Measurements from ENCODE around the gene LRRC74A.

Gene LRRC74A

DNA sequence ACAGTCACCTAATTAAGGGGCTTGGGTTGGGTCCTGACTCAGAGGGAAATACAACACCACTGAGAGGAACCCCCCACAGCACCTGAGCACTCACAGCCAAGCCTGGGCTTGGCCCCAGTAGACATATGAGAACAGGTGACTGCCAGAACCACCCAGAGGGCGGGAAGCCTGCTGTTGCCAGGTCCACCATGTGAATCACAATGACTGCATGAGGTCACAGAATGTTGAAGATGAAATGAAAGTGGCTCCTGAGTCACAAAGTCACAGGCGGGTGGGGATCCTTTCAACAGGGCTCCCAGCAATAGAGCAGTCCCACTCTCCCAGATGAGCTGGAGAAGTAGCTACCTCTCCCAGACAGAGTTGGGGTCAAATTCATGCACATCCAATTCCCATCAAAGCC lies at the start of gene LRRC74A:
Gene LRRC74A (plus strand): TSS at position 287 of the 400 bp plus-strand sequence. CDS start 290 bp downstream, outside the sequence.
- DNase-seq = no peak

DNA sequence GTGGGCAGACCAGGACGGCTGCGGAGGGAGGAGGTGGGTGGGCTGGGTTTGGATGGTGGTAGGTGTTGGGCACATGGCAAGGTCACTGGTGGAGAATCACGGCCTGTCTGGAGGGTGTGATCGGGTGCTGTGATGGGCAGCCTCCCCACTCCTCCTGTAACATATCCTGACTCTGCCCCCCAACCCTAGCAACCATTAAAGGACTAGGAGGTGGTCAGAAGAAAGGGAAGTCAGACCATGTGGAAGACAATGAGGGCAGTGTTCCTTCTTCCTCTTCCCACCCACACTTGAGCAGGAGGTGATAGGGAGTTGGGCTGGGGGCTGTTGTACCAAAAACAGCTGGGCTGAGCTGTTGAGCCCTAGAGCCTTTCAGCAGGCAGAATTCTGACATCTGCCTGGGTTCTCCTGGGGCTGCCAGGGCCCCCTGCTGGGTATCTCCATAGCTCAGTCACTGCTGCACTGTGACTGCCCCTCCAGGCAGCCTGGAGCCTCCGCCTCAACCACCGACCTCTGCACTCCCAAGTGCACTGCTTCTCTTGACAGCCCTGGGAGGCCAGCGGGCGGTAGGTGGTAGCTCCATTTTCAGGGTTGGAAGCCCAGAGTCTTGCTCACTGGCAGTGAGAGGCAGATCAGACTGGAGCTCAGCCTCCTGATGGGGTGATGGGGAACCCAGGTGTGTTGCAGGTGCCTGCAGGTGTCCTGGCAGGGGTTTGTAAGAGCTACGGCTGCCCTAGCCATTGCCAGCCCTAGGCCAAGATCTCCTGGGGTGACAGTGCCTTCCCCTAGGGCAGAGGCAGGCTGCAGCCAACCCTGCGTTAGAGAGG lies 49.6 kb upstream of the LRRC74A start:
- DNase-seq = no peak

DNA sequence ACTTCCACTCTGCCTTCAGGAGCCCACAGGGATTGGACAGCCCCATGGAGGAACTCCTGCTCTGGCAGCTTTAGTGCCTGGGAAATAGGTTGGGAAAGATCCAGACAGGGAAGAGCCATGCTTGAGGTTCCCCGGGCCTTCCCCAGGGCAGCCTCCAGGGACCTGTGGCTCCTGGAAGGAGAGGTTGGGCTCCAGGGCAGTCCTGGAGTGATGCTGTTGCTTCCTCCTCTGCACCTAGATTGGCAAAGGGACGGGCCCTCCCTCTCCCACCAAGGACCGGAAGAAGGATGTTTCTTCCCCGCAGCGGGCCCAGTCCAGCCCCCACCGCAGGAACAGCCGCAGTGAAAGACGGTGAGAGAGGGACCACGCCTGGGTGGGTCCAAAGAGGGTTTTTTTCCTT lies 48.5 kb upstream of the LRRC74A start:
- DNase-seq = no peak

DNA sequence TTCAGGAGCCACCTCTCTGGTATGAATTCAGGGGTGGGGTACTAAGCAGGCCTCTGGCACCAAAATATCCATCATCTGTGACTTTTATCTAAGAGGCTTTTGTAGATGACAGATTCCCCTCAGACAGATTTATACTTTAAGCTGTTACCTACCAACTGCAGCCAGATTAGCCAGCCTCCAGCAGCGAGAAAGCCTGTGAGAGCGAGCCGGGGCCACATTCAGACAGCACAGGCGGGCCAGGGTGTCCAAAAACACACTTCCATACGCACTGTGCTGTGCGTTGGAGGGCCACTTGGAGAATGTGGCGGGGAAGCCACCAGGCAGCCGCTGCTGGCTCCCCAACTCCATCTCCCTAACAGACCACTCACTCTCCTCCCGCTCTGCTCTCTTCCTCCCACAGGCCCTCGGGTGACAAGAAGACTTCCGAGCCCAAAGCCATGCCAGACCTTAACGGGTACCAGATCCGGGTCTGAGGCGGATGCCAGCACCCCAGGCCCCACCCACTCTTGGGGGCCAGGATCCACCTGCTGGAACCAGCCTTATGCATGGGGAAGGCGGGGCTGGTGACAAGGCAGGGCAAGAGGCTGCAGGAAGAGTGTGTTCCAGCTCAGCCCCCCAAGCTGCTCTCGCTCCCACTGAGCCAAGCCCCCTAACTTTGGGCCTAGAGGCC lies 47.5 kb upstream of the LRRC74A start:
- no peak for DNase-seq

DNA sequence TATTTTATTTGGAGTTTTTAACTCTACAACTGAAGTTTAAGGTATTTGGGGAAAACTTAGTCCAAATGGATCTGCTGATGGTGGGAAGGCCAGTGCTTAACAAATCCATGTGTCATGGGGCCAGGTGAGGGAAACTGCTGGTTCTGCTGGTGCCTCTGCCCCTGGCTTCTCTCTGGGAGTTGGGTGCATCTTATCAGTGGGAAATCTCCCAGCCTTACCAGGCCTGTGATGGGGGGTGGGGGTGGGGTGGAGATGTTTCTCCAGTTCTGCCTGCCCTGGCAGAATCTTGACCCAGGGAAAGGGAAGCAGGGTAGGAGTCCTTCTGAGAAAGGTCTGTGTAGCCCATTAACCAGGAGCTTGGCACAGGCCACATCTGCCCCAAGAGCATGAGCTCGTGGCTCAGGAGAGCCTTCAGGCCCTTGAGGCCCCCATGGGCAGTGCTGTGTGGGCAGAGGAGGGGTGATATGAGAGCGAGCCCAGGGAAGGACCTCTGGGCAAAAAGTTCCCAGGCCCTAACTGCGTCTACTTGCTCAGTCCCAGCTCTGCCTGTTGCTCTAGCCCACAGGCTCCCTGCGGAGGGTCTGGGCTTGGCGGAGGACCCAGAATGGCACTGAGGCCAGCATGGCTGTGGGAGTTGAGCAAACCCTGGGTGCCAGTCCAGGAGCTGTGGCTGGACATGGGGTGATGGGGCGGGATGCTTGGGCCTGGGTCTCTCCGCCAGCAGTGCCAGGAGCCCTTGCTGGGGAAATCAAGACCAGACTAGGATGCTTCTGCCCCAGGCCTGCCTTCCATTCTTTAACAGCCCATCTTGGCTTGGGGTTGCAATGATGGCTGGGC lies 46.8 kb upstream of the LRRC74A start:
- DNase-seq = no peak

DNA sequence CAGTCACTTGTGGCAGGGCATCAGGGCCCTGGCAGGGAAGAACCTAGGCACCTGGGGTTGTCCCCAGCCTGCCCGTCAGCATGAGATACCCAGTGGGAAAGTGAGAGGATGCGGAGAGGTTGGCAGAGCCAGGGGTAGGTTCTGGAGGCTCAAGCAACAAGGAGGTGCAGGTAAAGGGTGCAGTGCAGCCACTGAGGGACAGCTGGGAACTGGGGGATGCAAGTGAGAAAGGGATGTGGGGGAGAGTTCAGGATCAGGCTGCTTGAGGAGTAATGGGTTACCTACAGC lies 46.2 kb upstream of the LRRC74A start:
- no peak for DNase-seq

DNA sequence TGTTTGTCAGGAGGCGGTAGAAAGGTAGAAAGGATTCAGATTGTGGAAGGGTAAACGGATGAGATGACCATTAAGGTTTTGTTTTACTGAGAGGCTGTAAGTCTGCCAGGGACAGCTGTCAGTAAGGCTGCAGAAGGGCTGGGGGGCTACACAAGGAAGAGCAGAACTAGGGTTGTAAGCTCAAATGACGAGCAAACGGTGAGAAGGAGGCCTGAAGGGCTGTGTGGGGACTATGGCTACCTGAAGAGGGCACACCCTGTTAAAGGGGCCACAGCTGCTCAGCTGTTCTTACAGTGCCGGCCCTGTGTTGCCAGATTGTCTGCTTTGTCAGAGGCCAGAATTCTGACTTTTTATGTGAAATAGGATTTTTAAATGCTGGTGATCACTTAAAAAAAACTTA lies 45.8 kb upstream of the LRRC74A start:
- DNase-seq = no peak

DNA sequence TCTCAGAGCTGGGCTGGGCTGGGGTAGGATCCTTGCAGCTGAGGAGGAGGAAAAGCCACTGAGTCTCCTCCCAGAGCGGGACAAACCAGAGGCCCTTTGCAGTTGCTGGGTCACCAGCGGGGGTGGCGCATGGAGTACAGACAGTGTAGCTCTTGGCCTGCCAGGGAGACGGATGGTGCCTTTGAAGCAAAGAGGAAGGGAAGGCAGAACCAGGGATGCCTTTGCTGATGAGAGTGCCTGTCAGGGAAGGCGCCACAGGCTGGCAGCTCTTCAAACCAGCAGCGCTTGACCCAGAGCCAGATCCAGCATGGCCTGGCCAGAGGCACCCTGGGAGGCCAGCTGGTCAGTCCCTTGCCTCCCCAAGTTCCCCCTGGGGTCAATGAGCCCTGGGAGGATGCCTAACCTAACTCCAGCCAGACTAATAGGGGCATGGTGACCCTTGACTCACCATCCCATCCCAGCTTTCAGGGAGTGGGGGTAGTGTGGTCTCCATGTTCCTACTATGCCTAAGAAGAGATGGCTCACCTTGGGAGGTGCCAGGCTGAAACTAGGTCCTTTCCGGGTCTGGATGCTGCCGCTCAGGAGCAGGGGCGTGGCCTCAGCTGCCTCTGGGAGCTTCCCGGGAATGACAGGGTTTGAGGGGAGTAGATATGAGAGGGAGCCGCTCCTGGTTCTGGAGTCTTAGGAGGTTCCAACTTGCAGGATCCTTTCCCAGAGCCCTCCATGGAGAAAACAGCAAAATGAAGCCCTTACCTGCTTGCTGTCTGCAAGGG lies 45.1 kb upstream of the LRRC74A start:
- no peak for DNase-seq

DNA sequence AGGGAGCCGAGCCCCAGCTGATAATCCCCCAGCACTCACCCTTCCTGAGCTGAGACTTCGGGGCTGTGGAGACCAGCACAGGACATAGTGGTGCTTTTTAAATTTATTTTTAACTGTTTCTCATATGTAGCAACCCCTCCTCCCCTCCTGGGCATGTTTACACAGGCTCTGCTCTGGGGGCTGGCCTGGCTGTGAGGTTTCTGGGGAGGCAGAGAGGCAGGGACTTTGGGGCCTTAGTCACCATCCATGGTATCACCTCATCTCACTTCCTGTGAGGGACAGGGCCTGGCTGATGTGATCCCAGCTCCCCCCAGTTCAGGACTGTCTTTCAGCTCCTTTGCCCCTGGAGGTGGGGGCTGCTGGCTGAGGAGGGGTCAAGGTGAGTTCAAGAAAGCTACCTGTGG lies 44.6 kb upstream of the LRRC74A start:
- DNase-seq = no peak

DNA sequence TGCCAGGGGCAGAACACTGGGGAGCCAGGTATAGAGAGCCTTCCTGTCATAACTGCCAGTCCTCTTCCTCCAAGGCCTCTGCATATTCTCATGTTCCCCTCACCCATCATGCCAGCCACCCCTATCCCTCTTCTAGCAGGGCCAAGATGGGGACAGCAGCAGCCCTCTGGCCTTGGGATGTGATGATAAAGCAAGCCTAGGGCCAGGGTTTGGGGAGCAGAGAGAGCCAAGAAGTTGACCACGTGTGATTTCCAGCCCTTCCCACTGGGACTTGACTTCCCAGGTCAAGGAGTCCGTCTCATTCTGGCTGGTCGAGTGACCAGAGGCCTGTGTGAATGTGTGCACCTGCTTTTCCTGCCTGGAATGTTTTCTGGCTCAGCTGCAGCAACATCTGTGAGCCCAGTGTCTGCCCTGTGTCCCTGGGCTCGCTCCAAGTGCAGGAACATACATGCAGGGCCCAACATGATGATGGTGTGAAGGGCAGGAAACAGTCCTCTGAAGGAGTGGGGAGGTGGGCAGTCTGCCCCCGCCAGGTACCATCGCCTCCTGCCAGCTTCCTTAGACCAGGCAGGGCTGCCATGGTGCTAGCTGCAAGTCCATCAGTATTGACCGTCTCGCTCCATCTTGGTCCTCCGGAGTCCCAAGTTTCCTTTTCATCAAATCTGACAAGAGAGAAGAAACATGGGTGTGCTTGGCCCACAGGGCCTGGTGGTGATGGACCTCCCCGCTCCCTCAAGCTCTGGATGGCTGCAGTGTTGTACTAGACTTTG lies 43.9 kb upstream of the LRRC74A start:
- DNase-seq = no peak

DNA sequence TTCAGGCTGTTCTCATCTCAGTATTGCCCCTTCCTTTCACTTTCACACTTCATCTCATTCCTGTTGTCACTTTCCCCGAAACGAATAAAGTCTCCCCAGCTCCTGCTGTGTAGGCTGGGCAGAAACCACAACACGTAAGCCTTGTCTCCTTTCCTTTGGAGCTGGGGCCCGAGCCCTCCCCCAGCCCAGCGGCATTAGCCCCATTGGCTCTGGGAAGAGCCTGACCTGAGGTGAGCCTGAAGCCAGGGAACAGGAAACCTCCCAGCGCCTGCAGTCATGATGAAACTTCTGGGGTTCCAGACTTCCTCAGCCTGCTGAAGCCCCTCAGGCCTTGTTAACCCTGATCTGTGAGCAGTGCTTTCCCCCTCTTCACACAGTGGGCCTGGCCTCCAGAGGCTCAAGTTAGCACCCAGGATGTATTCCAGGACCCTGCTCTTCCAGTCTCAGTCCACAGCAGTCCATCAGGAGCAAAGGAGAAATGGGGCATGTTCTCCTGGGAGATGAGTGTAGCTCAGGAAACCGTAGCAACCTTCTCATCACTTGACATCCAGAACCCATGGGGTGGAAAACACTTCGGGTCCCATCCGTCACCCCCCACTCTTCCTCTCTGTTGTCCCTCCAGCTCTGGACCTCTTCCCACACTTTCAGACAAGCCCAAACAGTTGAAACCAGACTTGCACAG lies 43.2 kb upstream of the LRRC74A start:
- DNase-seq = no peak

DNA sequence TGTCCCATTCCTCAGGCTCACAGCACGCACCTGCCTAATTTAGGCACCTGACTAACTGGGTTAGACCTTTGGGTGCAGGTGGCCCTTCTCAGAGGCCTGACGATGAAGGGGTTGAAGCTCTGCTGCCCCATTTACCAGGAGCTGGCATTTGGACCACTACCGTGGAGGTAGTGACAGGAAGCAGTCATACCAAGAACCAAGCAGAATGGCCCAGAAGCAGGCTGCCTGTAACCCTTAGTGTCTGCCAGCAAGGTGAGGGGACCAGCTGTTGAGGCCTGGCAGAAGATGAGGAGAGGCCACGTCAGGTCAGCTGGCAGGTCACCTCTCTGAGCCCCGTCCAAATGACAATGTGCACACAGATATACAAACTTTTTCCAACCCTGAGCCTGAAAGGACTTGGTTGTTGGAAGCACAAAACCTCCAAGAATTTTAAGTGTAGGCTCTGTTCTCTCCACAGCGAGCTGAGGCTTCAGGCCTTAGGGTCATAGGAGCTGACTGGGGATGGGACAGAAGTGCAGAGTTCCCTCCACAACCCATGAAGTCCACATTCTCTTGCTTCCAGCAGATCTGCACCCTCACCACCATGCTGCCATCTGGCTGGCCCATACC lies 41.8 kb upstream of the LRRC74A start:
- no peak for DNase-seq

DNA sequence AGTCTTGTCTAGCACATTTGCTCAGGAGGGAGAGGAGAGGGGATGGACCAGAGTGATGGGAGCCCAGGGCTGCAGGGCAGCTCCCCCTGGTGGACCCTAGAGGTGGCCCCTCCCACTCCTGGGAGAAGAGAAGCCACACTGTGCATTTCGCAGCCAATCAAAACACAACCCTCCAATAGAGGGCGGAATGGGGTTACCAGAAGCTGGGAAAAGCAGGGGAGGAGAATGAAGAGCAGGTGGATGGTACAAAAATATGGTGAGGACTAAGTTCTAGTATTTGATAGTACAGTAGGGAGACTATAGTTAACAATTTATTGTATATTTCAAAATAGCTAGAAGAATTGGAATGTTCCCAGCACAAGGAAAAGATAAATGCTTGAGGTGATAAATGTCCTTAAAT lies 41.3 kb upstream of the LRRC74A start:
- DNase-seq = peak; percentile 72

DNA sequence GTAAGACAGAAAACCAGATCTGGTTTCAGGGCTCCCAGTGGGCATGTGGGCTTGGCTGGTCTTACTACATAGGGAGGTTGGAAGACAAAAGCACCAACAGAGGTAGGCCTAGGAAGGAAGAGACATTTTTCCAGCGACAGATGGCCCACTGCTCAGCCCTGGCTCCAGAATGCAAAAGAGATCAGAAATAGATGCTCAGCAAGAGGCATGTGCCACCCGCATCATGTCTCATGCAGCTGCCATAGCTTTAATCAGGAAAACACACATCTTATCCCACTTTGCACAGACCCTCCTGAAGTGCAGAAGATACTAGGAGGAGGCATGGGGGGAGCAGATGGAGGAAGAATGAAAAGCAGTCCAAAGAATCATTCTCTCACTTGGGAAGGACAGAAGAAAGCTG lies 39.6 kb upstream of the LRRC74A start:
- no peak for DNase-seq

DNA sequence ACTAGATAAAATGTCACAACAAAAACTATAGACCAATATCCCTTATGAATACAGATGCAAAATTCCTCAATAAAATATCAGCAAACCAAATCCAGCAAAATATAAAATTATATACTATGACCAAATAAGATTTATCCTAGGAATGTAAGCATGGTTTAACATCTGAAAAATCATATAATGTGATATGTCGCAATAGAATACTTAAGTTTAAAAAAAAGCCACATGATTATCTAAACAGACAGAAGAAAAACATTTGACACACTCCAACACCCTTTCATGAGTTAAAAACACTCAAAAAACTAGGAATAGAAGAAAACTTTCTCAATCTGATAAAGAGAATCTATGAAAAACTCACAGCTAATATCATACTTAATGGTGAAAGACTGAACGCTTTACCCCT lies 33.8 kb upstream of the LRRC74A start:
- DNase-seq = no peak

DNA sequence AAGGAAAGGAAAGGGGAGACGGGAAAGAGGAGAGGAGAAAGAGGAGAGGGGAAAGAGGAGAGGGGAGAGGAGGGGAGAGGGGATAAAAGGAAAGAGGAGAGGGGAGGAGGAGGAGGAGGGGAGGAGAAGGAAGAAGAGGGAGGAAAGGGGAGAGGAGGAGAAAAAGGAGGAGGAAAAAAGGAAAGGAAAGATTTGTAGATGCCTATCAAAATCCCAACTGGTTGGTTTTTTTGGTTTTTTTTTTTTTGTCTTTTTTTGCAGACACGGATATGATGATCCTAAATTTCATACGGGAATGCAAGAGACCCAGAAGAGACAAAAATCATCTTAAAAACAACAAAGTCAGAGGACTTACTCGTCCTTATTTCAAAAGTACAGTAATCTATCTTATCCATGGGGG lies 32.9 kb upstream of the LRRC74A start:
- DNase-seq = no peak

DNA sequence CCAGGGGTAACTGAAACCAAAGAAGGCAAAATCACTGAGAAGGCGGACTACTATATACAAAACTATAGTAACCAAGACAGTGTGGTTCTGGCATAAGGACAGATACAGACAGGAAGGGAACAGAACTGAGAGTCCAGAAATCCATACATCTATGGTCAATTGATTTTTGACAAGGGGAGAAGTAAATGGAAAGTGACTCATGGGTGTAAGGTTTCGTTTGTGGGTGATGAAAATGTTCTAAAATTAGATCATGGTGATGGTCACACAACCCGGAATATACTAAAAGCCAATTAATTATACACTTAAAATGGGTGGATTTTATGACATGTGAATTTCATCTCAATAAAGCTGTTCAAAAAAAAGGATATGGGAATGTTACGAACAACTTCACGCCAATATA lies 32.3 kb upstream of the LRRC74A start:
- DNase-seq = no peak

DNA sequence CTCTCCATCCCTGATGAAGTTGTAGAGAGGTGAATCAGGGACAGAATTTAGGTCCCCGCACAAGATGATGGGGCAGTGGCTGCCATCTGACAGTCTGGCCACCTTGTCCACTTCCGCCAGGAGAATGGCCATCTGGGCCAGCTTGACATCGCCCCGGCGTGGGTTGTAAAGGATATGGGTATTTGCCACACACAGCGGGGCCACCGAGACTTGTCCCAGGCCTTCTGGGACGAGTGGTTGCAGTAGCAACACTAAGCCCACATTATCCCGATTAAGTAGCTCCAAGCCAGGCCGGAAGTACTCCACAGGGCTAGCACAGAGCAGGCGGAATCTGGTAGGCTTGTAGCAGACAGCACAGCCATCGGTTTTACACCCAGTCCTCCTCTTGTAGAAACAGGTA lies 19.8 kb upstream of the LRRC74A start:
- no peak for DNase-seq

DNA sequence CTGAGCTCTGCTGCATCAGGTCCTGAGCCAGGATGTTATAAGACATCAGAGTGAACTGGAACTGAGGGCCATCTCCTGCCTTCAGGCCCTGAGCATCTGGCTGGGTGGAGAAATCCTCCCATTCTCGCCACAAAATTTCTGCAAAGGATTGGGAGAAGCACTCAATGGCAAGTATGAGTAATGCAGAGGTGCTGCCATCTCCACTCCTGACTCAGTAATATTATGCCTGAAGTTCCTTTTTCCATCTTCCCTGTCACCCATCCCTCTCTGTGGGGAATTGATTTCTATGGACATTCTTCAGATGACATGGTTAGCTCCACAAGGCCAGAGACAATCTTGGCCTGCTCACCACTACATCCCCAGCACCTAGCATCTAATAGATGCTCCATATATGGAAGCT lies 18.2 kb upstream of the LRRC74A start:
- no peak for DNase-seq

DNA sequence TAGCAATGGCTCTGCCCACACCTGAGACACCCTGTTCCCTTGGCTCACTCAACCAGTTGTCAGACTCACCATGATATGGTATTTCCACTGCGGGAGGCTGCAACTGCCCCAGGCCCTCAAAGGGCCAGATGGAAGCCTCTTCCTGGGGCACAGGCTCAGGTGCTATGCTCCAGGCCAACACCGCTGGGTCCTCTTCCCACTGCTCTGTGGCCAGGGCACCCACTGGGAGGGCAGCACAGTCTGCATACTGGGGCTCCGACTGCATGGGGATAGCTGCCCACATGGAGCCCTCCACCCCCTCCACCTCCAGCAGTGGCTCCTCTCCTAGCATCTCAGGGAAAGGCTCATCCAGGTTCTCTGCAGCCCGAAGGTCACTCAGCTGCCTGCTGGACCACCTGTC lies 17.2 kb upstream of the LRRC74A start:
- no peak for DNase-seq

DNA sequence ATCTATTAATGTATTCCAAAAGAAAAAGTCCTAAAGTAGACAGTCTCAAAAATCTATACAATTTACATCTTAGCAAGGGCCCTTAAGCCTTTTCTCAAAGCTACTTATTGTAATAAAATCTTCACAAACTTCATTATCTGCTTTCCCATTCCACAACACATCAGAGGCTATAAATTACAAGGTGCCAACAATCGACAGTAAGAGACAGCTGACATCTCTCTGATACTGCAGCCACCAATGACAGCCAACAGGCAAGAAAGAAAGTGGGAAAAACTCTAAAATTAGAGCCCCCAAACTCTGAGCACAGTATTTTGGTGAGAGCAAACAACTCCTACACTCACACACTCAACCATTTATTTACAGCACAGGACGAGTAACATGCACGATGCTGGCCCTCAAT lies 15.7 kb upstream of the LRRC74A start:
- DNase-seq = no peak
